ENCODE measurements around the gene COL6A2. TPM values are rescaled to one million over a fixed set of nuclear protein-coding genes. Genes with fewer than 3 reads are reported as not detected.

COL6A2 gene
- total RNA-seq, 1 donor from 2014 or later, result 157 TPM

GRCh38 chr21:46151261-46151988 lies 53.5 kb downstream of the COL6A2 start:
- TF ChIP-seq, protein P1, sequence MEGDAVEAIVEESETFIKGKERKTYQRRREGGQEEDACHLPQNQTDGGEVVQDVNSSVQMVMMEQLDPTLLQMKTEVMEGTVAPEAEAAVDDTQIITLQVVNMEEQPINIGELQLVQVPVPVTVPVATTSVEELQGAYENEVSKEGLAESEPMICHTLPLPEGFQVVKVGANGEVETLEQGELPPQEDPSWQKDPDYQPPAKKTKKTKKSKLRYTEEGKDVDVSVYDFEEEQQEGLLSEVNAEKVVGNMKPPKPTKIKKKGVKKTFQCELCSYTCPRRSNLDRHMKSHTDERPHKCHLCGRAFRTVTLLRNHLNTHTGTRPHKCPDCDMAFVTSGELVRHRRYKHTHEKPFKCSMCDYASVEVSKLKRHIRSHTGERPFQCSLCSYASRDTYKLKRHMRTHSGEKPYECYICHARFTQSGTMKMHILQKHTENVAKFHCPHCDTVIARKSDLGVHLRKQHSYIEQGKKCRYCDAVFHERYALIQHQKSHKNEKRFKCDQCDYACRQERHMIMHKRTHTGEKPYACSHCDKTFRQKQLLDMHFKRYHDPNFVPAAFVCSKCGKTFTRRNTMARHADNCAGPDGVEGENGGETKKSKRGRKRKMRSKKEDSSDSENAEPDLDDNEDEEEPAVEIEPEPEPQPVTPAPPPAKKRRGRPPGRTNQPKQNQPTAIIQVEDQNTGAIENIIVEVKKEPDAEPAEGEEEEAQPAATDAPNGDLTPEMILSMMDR (IDR thresholded peaks at IDR 0.05; ENCODE audit: borderline replicate concordance), result no peak
- no peaks in the 10 kb centered on the region for H3K9me3 ChIP-seq (replicated peaks)
- H3K27me3 ChIP-seq (ENCODE audit: low read depth), result no peaks in the 10 kb centered on the region
- no peaks in the 10 kb centered on the region for H3K36me3 ChIP-seq
- DNase-seq, result no peak
- H3K4me1 ChIP-seq, result peaks cover 16% of the 10 kb centered on the region
- H3K27ac ChIP-seq (replicated peaks), result no peak overlapping the region
- intact Hi-C loops (cut with micrococcal nuclease), result no loop called here
- no peak overlapping the region for H3K4me3 ChIP-seq

DNA sequence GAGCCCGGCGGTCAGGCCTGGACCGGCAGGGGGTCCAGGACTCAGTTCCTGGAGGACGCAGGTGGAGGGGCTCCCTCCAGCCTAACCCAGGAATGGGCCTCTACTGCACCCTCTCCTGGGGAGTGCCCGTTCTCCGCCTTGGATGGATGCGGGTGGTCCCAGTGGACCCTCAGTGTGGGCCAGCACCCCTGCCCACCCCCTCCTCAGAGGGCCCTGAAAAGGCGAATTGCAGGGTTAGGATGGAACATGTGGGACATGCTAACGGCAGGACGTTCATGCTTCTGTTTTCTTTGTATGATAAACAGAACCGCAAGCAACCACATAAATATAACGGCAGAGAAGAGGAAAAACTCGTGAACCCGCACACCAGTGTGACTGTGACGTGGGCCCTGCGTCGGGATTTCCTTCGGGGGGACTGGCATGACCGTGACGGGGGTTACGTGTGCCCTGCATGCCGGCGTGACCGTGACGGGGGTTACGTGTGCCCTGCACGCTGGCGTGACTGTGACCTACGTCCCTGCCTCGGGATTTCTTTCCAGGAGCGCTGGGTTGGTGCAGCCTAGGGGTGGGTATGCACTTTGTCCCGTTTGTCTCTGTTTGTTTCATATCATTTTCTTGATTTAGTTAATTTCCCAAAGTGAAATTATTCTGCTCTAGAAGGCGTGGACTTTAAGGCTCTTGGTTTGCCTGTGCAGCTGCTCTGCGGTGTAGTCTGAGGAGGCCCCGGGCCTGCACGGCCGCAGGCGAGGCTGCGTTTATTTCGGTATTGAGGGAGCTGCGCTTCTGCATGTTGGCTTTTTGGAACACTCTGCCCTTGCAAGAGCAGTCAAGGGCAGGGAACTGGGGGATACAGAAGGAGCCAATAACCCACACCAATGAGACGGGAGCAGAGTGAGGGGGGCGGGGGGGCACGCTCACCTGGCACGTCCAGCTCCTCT lies 54.3 kb downstream of the COL6A2 start:
- intact Hi-C loops (cut with micrococcal nuclease), result no loop called here
- TF ChIP-seq, protein P1 (IDR thresholded peaks at IDR 0.05; ENCODE audit: borderline replicate concordance), result no peak
- Histone ChIP-seq H3K27ac (replicated peaks) (peak overlapping the region; percentile 47), H3K4me1 (peaks cover 16% of the 10 kb centered on the region), H3K9me3 (replicated peaks) (no peaks in the 10 kb centered on the region), H3K4me3 (peak overlapping the region; percentile 54), H3K36me3 (no peaks in the 10 kb centered on the region), H3K27me3 (ENCODE audit: low read depth) (no peaks in the 10 kb centered on the region)
- DNase-seq, result no peak

DNA sequence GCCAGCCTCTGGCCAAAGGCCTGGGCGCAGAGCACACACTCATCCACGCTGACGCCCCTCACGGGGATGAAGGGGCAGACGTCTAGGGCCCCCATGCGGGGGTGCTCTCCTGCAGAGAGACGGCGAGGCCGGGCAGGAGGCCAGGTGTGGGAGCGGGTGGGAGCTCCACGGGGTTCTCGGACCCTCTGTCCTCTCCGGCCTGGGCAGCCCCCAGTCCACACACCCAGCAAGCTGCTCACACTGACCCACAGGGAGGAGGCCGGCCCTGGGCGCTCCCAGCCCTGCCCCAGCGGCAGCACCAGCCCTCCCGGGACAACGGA lies 55.0 kb downstream of the COL6A2 start:
- Histone ChIP-seq H3K27ac (replicated peaks) (peak overlapping the region; percentile 47), H3K4me1 (peaks cover 16% of the 10 kb centered on the region), H3K9me3 (replicated peaks) (no peaks in the 10 kb centered on the region), H3K27me3 (ENCODE audit: low read depth) (no peaks in the 10 kb centered on the region), H3K36me3 (no peaks in the 10 kb centered on the region), H3K4me3 (peak overlapping the region; percentile 54)
- intact Hi-C loops (cut with micrococcal nuclease), result no loop called here
- TF ChIP-seq, protein P1 (IDR thresholded peaks at IDR 0.05; ENCODE audit: borderline replicate concordance), result no peak
- DNase-seq, result no peak

- peak; percentile 54 for DNase-seq
- intact Hi-C loops (cut with micrococcal nuclease), result no loop called here
- H3K4me3 ChIP-seq, result peak overlapping the region; percentile 54
- peaks cover 16% of the 10 kb centered on the region for H3K4me1 ChIP-seq
- no peaks in the 10 kb centered on the region for H3K36me3 ChIP-seq
- TF ChIP-seq, protein P1 (IDR thresholded peaks at IDR 0.05; ENCODE audit: borderline replicate concordance), result peak; percentile 80
- H3K9me3 ChIP-seq (replicated peaks), result no peaks in the 10 kb centered on the region
- no peaks in the 10 kb centered on the region for H3K27me3 ChIP-seq (ENCODE audit: low read depth)
- H3K27ac ChIP-seq (replicated peaks), result peak overlapping the region; percentile 47
Measured at GRCh38 chr21:46153247-46154154, 55.6 kb downstream of the COL6A2 start.
